K562 (cell line): ENCODE results near the gene GANAB. TPM values are rescaled to one million over a fixed set of nuclear protein-coding genes. Genes with fewer than 3 reads are reported as not detected.

Source experiments
- BCOR ChIP-seq: fragments of 450-650 bp; IDR thresholded peaks from 2 replicates; pipeline ENCODE4 v1.6.1; 2016
- BRCA1 ChIP-seq, 2 experiments: fragments of 450-650 bp in 1 of 2; sonication (generic) in 1 of 2; formaldehyde crosslinking in 1 of 2; IDR thresholded peaks; 2 replicates each; pipeline versions ENCODE4 v1.5.0 to v1.6.1; 2017 to 2020; ENCODE audit warnings: mild to moderate bottlenecking in 1 of 2, missing genetic modification reagents in 1 of 2
- CEBPG ChIP-seq, 3 experiments: fragments of 200-800 bp in 1 of 3; sonication (Bioruptor generic) in 1 of 3; sonication (generic) in 1 of 3; formaldehyde crosslinking in 1 of 3; IDR thresholded peaks in 2 of 3; conservative IDR thresholded peaks in 1 of 3; 2 replicates each; pipeline versions ENCODE4 v1.6.1 to v1.8.0; 2016 to 2022; ENCODE audit warnings: missing compliant biosample characterization in 2 of 3, missing genetic modification characterization in 2 of 3, mild to moderate bottlenecking in 1 of 3, missing genetic modification reagents in 1 of 3
- CREB1 ChIP-seq, 2 experiments: sonication (generic) in 1 of 2; formaldehyde crosslinking in 1 of 2; IDR thresholded peaks; 2 replicates each; pipeline versions ENCODE4 v1.6.1 to v1.8.0; 2012 to 2022; ENCODE audit warnings: inconsistent platforms in 1 of 2, mild to moderate bottlenecking in 1 of 2, missing genetic modification reagents in 1 of 2, moderate library complexity in 1 of 2
- E4F1 ChIP-seq: fragments of 250-450 bp; sonication (Bioruptor Pico); IDR thresholded peaks from 2 replicates; pipeline ENCODE4 v1.5.0; 2021; ENCODE audit warnings: mild to moderate bottlenecking, borderline replicate concordance
- ESRRB ChIP-seq: fragments of 250-450 bp; sonication (Bioruptor Pico); IDR thresholded peaks from 2 replicates; pipeline ENCODE4 v1.5.0; 2020; ENCODE audit warnings: mild to moderate bottlenecking, moderate library complexity, borderline replicate concordance
- GTF2F1 ChIP-seq: IDR thresholded peaks from 2 replicates; pipeline ENCODE4 v1.6.1; 2011; ENCODE audit warnings: low read depth, low read length, improper control_type of control experiment
- HMGN3 ChIP-seq: IDR thresholded peaks from 2 replicates; pipeline ENCODE4 v1.6.1; 2011; ENCODE audit warnings: borderline replicate concordance, low read depth, mild to moderate bottlenecking, mixed read lengths, low read length; ENCODE audit not compliant: insufficient read length; ENCODE audit errors: extremely low read depth
- HNRNPUL1 ChIP-seq: fragments of 200-400 bp; formaldehyde crosslinking; IDR thresholded peaks from 2 replicates; pipeline ENCODE4 v1.6.1; 2017; ENCODE audit warnings: low read length
- IFI16 ChIP-seq: fragments of 250-450 bp; sonication (Bioruptor Pico); IDR thresholded peaks from 2 replicates; pipeline ENCODE4 v2.1.2; 2022; ENCODE audit warnings: mild to moderate bottlenecking, inconsistent platforms
- L3MBTL2 ChIP-seq: fragments of 450-650 bp; IDR thresholded peaks from 2 replicates; pipeline ENCODE4 v1.6.1; 2016; ENCODE audit warnings: mild to moderate bottlenecking, moderate library complexity
- MYNN ChIP-seq, 2 experiments: sonication (generic); formaldehyde crosslinking in 1 of 2; IDR thresholded peaks; 2 replicates each; pipeline versions ENCODE4 v1.5.0 to v1.6.1; 2016 to 2020; ENCODE audit warnings: antibody characterized with exemption in 1 of 2, missing genetic modification reagents in 1 of 2
- NCOA4 ChIP-seq: fragments of 450-650 bp; IDR thresholded peaks from 2 replicates; pipeline ENCODE4 v1.6.1; 2018; ENCODE audit warnings: mild to moderate bottlenecking; ENCODE audit not compliant: partially characterized antibody
- NONO ChIP-seq, 2 experiments: fragments of 200-400 bp in 1 of 2; fragments of 450-650 bp in 1 of 2; formaldehyde crosslinking in 1 of 2; IDR thresholded peaks; 2 replicates each; pipeline ENCODE4 v1.6.1; 2017; ENCODE audit warnings: low read depth in 2 of 2, mild to moderate bottlenecking in 2 of 2, moderate library complexity in 2 of 2, low read length in 1 of 2
- PCBP1 ChIP-seq: fragments of 200-400 bp; formaldehyde crosslinking; IDR thresholded peaks from 2 replicates; pipeline ENCODE4 v1.6.1; 2018; ENCODE audit warnings: mild to moderate bottlenecking, low read depth, low read length; ENCODE audit not compliant: poor library complexity, severe bottlenecking
- POU5F1 ChIP-seq: fragments of 150-350 bp; IDR thresholded peaks from 2 replicates; pipeline ENCODE4 v1.6.1; 2014; ENCODE audit warnings: borderline replicate concordance, low read length, low read depth, mild to moderate bottlenecking; ENCODE audit not compliant: partially characterized antibody
- RNF2 ChIP-seq: sonication (generic); IDR thresholded peaks from 2 replicates; pipeline ENCODE4 v1.6.1; 2016
- SMARCA5 ChIP-seq: fragments of 450-650 bp; IDR thresholded peaks from 2 replicates; pipeline ENCODE4 v1.6.1; 2016
- TEAD2 ChIP-seq: fragments of 450-650 bp; IDR thresholded peaks from 2 replicates; pipeline ENCODE4 v1.6.1; 2016; ENCODE audit warnings: missing genetic modification characterization, control low read depth, missing compliant biosample characterization
- ZNF184 ChIP-seq: sonication (generic); formaldehyde crosslinking; IDR thresholded peaks from 2 replicates; pipeline ENCODE4 v1.5.0; 2020; ENCODE audit warnings: missing genetic modification reagents
- ZNF23 ChIP-seq: fragments of 250-450 bp; sonication (Bioruptor Pico); IDR thresholded peaks from 2 replicates; pipeline ENCODE4 v1.4.0; 2020; ENCODE audit warnings: mild to moderate bottlenecking
- ZNF41 ChIP-seq: fragments of 250-450 bp; sonication (Bioruptor Pico); conservative IDR thresholded peaks from 2 replicates; pipeline ENCODE4 v1.4.0; 2020; ENCODE audit warnings: mild to moderate bottlenecking
- ZNF444 ChIP-seq: fragments of 250-450 bp; sonication (Bioruptor Pico); IDR thresholded peaks from 2 replicates; pipeline ENCODE4 v1.4.0; 2020; ENCODE audit warnings: mild to moderate bottlenecking, moderate library complexity
- ZNF584 ChIP-seq: fragments of 200-800 bp; sonication (Bioruptor generic); IDR thresholded peaks from 2 replicates; pipeline ENCODE4 v1.6.1; 2016; ENCODE audit warnings: low read depth, mild to moderate bottlenecking, missing genetic modification characterization, missing compliant biosample characterization
- ZNF699 ChIP-seq: fragments of 250-450 bp; sonication (Bioruptor Pico); IDR thresholded peaks from 2 replicates; pipeline ENCODE4 v1.8.0; 2021; ENCODE audit warnings: mild to moderate bottlenecking, moderate library complexity; ENCODE audit not compliant: insufficient replicate concordance
- ZNF764 ChIP-seq: fragments of 250-450 bp; sonication (Bioruptor Pico); IDR thresholded peaks from 2 replicates; pipeline ENCODE4 v1.4.0; 2020; ENCODE audit warnings: low read depth, mild to moderate bottlenecking, moderate library complexity
- ZNF785 ChIP-seq: fragments of 250-450 bp; sonication (Bioruptor Pico); IDR thresholded peaks from 2 replicates; pipeline ENCODE4 v1.4.0; 2020; ENCODE audit warnings: mild to moderate bottlenecking
- polyA plus RNA-seq, 8 experiments: library from polyadenylated mRNA; depleted of rRNA in 4 of 8; stranded (reverse) in 5 of 8; unstranded in 3 of 8; fragments of >200 nt; fragmentation: Nextera tagmentation in 2 of 8; fragmentation: Illumina TruSeq in 1 of 8; extraction: Ambion mirVana in 2 of 8; extraction: Trizol in 1 of 8; gene quantifications; 2 replicates each; pipeline versions ENCODE4 v1.2.1 to v1.2.3, GENCODE V29; 2011 to 2014; ENCODE audit warnings: inconsistent platforms in 1 of 8, missing spikeins in 1 of 8
- total RNA-seq, 7 experiments: library from RNA; depleted of rRNA in 6 of 7; stranded (reverse); fragments of >200 nt in 6 of 7; fragmentation: Illumina TruSeq in 2 of 7; extraction: Trizol in 2 of 7; gene quantifications; 2 replicates each; pipeline versions ENCODE4 v1.2.1 to v1.2.3, GENCODE V29; 2011 to 2021; ENCODE audit warnings: low replicate concordance in 1 of 7

The GANAB gene
- total and polyA plus RNA-seq, 9 of the 15 experiments (the other 6 are each of a cell fraction or from before 2014, with no cell fraction given), result 6.5 to 284 (median 161) TPM

- TF ChIP-seq E4F1 (CRISPR knock-in tag) (no peak), PCBP1 (peak; percentile 67), NCOA4 (no peak), ZNF41 (CRISPR knock-in tag) (no peak), BCOR (no peak), ZNF584 (CRISPR knock-in tag) (no peak), POU5F1 (no peak), IFI16 (CRISPR knock-in tag) (no peak), ESRRB (CRISPR knock-in tag) (no peak), ZNF444 (no peak), ZNF785 (CRISPR knock-in tag) (no peak), L3MBTL2 (peak; percentile 95), CEBPG (CRISPR knock-in tag; IDR thresholded peaks at IDR 0.05) (peak; percentile 79), CEBPG (tag; conservative IDR thresholded peaks at IDR 0.05 in 1 of 2, IDR thresholded peaks at IDR 0.05 in 1 of 2) (peak; percentile 95), GTF2F1 (no peak), HNRNPUL1 (no peak), SMARCA5 (peak; percentile 37; the same call in 1 of the 2 replicates), RNF2 (peak; percentile 75), NONO (IDR thresholded peaks at IDR 0.05; ENCODE audit: low read depth in 2 of 2, low read length in 1 of 2) (no peak), BRCA1 (IDR thresholded peaks at IDR 0.05) (no peak), BRCA1 (CRISPR knock-in tag; IDR thresholded peaks at IDR 0.05) (no peak), ZNF23 (CRISPR knock-in tag) (no peak), MYNN (IDR thresholded peaks at IDR 0.05) (peak; percentile 93), MYNN (CRISPR knock-in tag; IDR thresholded peaks at IDR 0.05) (no peak), TEAD2 (tag) (no peak), HMGN3 (peak; percentile 90), ZNF699 (CRISPR knock-in tag) (no peak), CREB1 (IDR thresholded peaks at IDR 0.05) (peak; percentile 91), CREB1 (CRISPR knock-in tag; IDR thresholded peaks at IDR 0.05) (peak; percentile 96), ZNF764 (CRISPR knock-in tag) (no peak), ZNF184 (CRISPR knock-in tag) (no peak)
These were observed 24.6 kb downstream of the GANAB start, which contains the start of gene B3GAT3 (continued) for GRCh38 chr11:62621567-62622470.
